ENCODE measurements around the gene CHMP4B.
"Not testable (repeated sequence)": the region's sequence is repeated elsewhere in the genome, so short reads cannot be mapped to it uniquely, and the experiment has no call there.

Gene CHMP4B

GRCh38 chr20:33789109-33789857 lies 21.9 kb upstream of the CHMP4B start:
- TF ChIP-seq ZFX (IDR thresholded peaks at IDR 0.05; ENCODE audit: borderline replicate concordance) (no peak), CTCF (IDR thresholded peaks at IDR 0.05) (no peak)
- no peak overlapping the region for H3K27ac ChIP-seq

- H3K27ac ChIP-seq: no peak overlapping the region
- no peak for TF ChIP-seq ZFX (IDR thresholded peaks at IDR 0.05; ENCODE audit: borderline replicate concordance)
- no peak for TF ChIP-seq CTCF (IDR thresholded peaks at IDR 0.05)
Observed at GRCh38 chr20:33789858-33790182, 21.3 kb upstream of the CHMP4B start.

GRCh38 chr20:33790566-33790965 lies 20.6 kb upstream of the CHMP4B start:
- TF ChIP-seq ZFX (IDR thresholded peaks at IDR 0.05; ENCODE audit: borderline replicate concordance) (no peak), CTCF (IDR thresholded peaks at IDR 0.05) (no peak)
- no peak overlapping the region for H3K27ac ChIP-seq

GRCh38 chr20:33791021-33791420 lies 20.1 kb upstream of the CHMP4B start:
- TF ChIP-seq CTCF (IDR thresholded peaks at IDR 0.05) (no peak), ZFX (IDR thresholded peaks at IDR 0.05; ENCODE audit: borderline replicate concordance) (no peak)
- H3K27ac ChIP-seq: no peak overlapping the region

- TF ChIP-seq ZFX (IDR thresholded peaks at IDR 0.05; ENCODE audit: borderline replicate concordance): no peak
- TF ChIP-seq CTCF (IDR thresholded peaks at IDR 0.05): no peak
Observed at GRCh38 chr20:33791540-33791939, 19.6 kb upstream of the CHMP4B start.

GRCh38 chr20:33791959-33792597 lies 19.1 kb upstream of the CHMP4B start:
- no peak overlapping the region for H3K27ac ChIP-seq
- TF ChIP-seq ZFX (IDR thresholded peaks at IDR 0.05; ENCODE audit: borderline replicate concordance) (no peak), CTCF (IDR thresholded peaks at IDR 0.05) (peak; percentile 82)

More at GRCh38 chr20:33791540-33791939, 19.6 kb upstream of the CHMP4B start:
- H3K27ac ChIP-seq: no peak overlapping the region

- not testable (repeated sequence) for H3K27ac ChIP-seq
Observed at GRCh38 chr20:33792598-33792989, 18.6 kb upstream of the CHMP4B start.
